ENCODE results near the gene CDH13. TPM values are rescaled to one million over a fixed set of nuclear protein-coding genes. Genes with fewer than 3 reads are reported as not detected.

The CDH13 gene
- total and polyA plus RNA-seq, 12 donors = 0.86 to 30.6 (median 2.4) TPM

- no peak overlapping the region for H3K4me3 ChIP-seq
- no peaks in the 10 kb centered on the region for H3K4me1 ChIP-seq (replicated peaks in 1 of 2)
- H3K9me3 ChIP-seq (replicated peaks in 1 of 3) = no peaks in the 10 kb centered on the region
- 72 to 83% (median 77%) methylated on average over 11 of the region's 11 CpGs for WGBS, 4 donors
- intact Hi-C loops (cut with DNase I) = no loop called here
- no peak for DNase-seq
- H3K27ac ChIP-seq = no peak overlapping the region
- TF ChIP-seq POLR2A (IDR thresholded peaks at IDR 0.05) (no peak), CTCF (IDR thresholded peaks at IDR 0.05) (no peak)
- no peaks in the 10 kb centered on the region for H3K36me3 ChIP-seq (replicated peaks in 1 of 2)
- H3K27me3 ChIP-seq = no peaks in the 10 kb centered on the region
These were observed 906.4 kb downstream of the CDH13 start for GRCh38 chr16:83533193-83533592.

- Histone ChIP-seq H3K4me1 (replicated peaks in 1 of 2) (no peaks in the 10 kb centered on the region), H3K27me3 (no peaks in the 10 kb centered on the region), H3K9me3 (replicated peaks in 1 of 3) (no peaks in the 10 kb centered on the region), H3K27ac (no peak overlapping the region), H3K4me3 (no peak overlapping the region), H3K36me3 (replicated peaks in 1 of 2) (no peaks in the 10 kb centered on the region)
- no peak for TF ChIP-seq CTCF (IDR thresholded peaks at IDR 0.05)
- no peak for TF ChIP-seq POLR2A (IDR thresholded peaks at IDR 0.05)
- 80 to 91% (median 86%) methylated on average over 2 of the region's 2 CpGs for WGBS, 4 donors
- DNase-seq = no peak
- intact Hi-C loops (cut with DNase I) = no loop called here
These were observed 911.9 kb downstream of the CDH13 start for GRCh38 chr16:83538707-83539106.

DNA sequence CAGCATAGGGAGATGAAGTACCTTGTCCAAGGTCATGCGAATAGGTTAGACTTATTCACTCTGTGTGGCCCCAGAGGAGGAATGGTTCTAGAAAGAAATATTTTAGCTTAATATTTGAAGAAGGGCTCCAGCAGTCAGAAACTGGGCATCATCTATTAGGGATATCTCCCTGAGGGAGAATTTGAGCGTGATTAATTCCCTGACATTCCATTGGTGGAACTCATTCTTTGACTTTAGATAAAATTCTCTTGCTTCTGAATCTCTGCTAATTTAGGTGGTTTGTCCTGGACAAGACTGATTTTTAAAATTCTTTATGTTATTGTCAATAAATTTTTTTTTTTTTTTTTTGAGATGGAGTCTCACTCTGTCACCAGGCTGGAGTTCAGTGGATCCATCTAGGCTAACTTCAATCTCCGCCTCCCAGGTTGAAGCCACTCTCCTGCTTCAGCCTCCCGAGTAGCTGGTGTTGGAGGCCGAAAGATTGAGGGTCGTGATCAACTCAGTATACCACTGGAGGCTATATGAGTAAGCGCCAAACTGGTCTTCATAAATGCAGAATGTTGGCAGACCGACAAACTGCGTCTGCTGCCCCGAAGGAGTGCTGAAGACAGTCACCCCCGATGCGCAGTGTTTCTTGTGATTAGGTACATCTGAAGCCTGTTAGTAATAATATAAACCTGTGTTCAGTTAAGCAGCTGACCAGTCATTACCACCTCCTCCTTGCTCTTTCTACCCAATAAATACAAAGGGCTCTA lies 913.1 kb downstream of the CDH13 start:
- Histone ChIP-seq H3K27me3 (no peaks in the 10 kb centered on the region), H3K36me3 (replicated peaks in 1 of 2) (no peaks in the 10 kb centered on the region), H3K4me1 (replicated peaks in 1 of 2) (no peaks in the 10 kb centered on the region), H3K27ac (no peak overlapping the region), H3K9me3 (replicated peaks in 1 of 3) (no peaks in the 10 kb centered on the region), H3K4me3 (no peak overlapping the region)
- DNase-seq = no peak
- 80 to 87% (median 83%) methylated on average over 12 of the region's 12 CpGs for WGBS, 4 donors
- intact Hi-C loops (cut with DNase I) = no loop called here
- no peak for TF ChIP-seq CTCF (IDR thresholded peaks at IDR 0.05)
- TF ChIP-seq POLR2A (IDR thresholded peaks at IDR 0.05) = no peak

GRCh38 chr16:83541231-83541630 lies 914.5 kb downstream of the CDH13 start:
- Histone ChIP-seq H3K9me3 (replicated peaks in 1 of 3) (no peaks in the 10 kb centered on the region), H3K36me3 (replicated peaks in 1 of 2) (no peaks in the 10 kb centered on the region), H3K27ac (no peak overlapping the region), H3K27me3 (no peaks in the 10 kb centered on the region), H3K4me3 (no peak overlapping the region), H3K4me1 (replicated peaks in 1 of 2) (no peaks in the 10 kb centered on the region)
- DNase-seq = no peak
- intact Hi-C loops (cut with DNase I) = no loop called here
- WGBS, 4 donors = 39 to 60% (median 45%) methylated on average over 1 of the region's 1 CpG
- TF ChIP-seq POLR2A (IDR thresholded peaks at IDR 0.05) (no peak), CTCF (IDR thresholded peaks at IDR 0.05) (no peak)

All from adrenal gland (tissue), 12 donors.